ENCODE data around the gene MCAM.

MCAM gene

GRCh38 chr11:119288219-119288618 is 28.7 kb downstream of the MCAM start:
- Mint-ChIP-seq H3K27me3 (no peaks in the 10 kb centered on the region), H3K4me3 (no peak overlapping the region), H3K27ac (no peak overlapping the region), H3K36me3 (peaks cover 9% of the 10 kb centered on the region), H3K9me3 (ENCODE audit: low read depth) (no peaks in the 10 kb centered on the region), H3K4me1 (ENCODE audit: low read depth) (peaks cover 8% of the 10 kb centered on the region)

GRCh38 chr11:119285431-119285830 is 31.5 kb downstream of the MCAM start:
- H3K4me1 Mint-ChIP-seq (ENCODE audit: low read depth): peaks cover 26% of the 10 kb centered on the region
- H3K27me3 Mint-ChIP-seq: no peaks in the 10 kb centered on the region
- no peaks in the 10 kb centered on the region for H3K9me3 Mint-ChIP-seq (ENCODE audit: low read depth)
- H3K4me3 Mint-ChIP-seq: no peak overlapping the region
- H3K36me3 Mint-ChIP-seq: peaks cover 14% of the 10 kb centered on the region
- no peak overlapping the region for H3K27ac Mint-ChIP-seq

GRCh38 chr11:119284344-119285157 is 32.4 kb downstream of the MCAM start:
- Mint-ChIP-seq H3K36me3 (peaks cover 14% of the 10 kb centered on the region), H3K9me3 (ENCODE audit: low read depth) (no peaks in the 10 kb centered on the region), H3K4me3 (no peak overlapping the region), H3K27me3 (no peaks in the 10 kb centered on the region), H3K27ac (peak overlapping the region; percentile 16), H3K4me1 (ENCODE audit: low read depth) (peaks cover 26% of the 10 kb centered on the region)

GRCh38 chr11:119282495-119282894 is 34.4 kb downstream of the MCAM start:
- Mint-ChIP-seq H3K27ac (peak overlapping the region; percentile 19), H3K27me3 (no peaks in the 10 kb centered on the region), H3K9me3 (ENCODE audit: low read depth) (no peaks in the 10 kb centered on the region), H3K36me3 (peaks cover 13% of the 10 kb centered on the region), H3K4me3 (no peak overlapping the region), H3K4me1 (ENCODE audit: low read depth) (peaks cover 26% of the 10 kb centered on the region)

GRCh38 chr11:119277660-119278059 is 39.3 kb downstream of the MCAM start:
- Mint-ChIP-seq H3K36me3 (peaks cover 14% of the 10 kb centered on the region), H3K4me3 (no peak overlapping the region), H3K27ac (no peak overlapping the region), H3K27me3 (no peaks in the 10 kb centered on the region), H3K4me1 (ENCODE audit: low read depth) (peaks cover 18% of the 10 kb centered on the region), H3K9me3 (ENCODE audit: low read depth) (no peaks in the 10 kb centered on the region)

- Mint-ChIP-seq H3K27ac (no peak overlapping the region), H3K4me1 (ENCODE audit: low read depth) (peaks cover 13% of the 10 kb centered on the region), H3K4me3 (no peak overlapping the region), H3K27me3 (no peaks in the 10 kb centered on the region), H3K9me3 (ENCODE audit: low read depth) (no peaks in the 10 kb centered on the region), H3K36me3 (peaks cover 5% of the 10 kb centered on the region)
These were observed 43.2 kb downstream of the MCAM start for GRCh38 chr11:119273721-119274120.

- peak overlapping the region; percentile 95 for H3K27ac Mint-ChIP-seq
- no peaks in the 10 kb centered on the region for H3K9me3 Mint-ChIP-seq (ENCODE audit: low read depth)
- H3K4me1 Mint-ChIP-seq (ENCODE audit: low read depth): peaks cover 45% of the 10 kb centered on the region
- no peaks in the 10 kb centered on the region for H3K36me3 Mint-ChIP-seq
- no peaks in the 10 kb centered on the region for H3K27me3 Mint-ChIP-seq
- peak overlapping the region; percentile 82 for H3K4me3 Mint-ChIP-seq
These were observed 49.3 kb downstream of the MCAM start for GRCh38 chr11:119267645-119268044.

GRCh38 chr11:119266517-119267255 is 50.2 kb downstream of the MCAM start:
- Mint-ChIP-seq H3K4me3 (peak overlapping the region; percentile 82), H3K27ac (peak overlapping the region; percentile 95), H3K36me3 (no peaks in the 10 kb centered on the region), H3K9me3 (ENCODE audit: low read depth) (no peaks in the 10 kb centered on the region), H3K27me3 (no peaks in the 10 kb centered on the region), H3K4me1 (ENCODE audit: low read depth) (peaks cover 45% of the 10 kb centered on the region)

GRCh38 chr11:119266063-119266462 is 50.9 kb downstream of the MCAM start:
- H3K27me3 Mint-ChIP-seq: no peaks in the 10 kb centered on the region
- H3K4me1 Mint-ChIP-seq (ENCODE audit: low read depth): peaks cover 44% of the 10 kb centered on the region
- no peaks in the 10 kb centered on the region for H3K36me3 Mint-ChIP-seq
- H3K4me3 Mint-ChIP-seq: peak overlapping the region; percentile 82
- H3K27ac Mint-ChIP-seq: peak overlapping the region; percentile 95
- H3K9me3 Mint-ChIP-seq (ENCODE audit: low read depth): no peaks in the 10 kb centered on the region

- H3K36me3 Mint-ChIP-seq: no peaks in the 10 kb centered on the region
- no peak overlapping the region for H3K27ac Mint-ChIP-seq
- H3K4me3 Mint-ChIP-seq: no peak overlapping the region
- peaks cover 54% of the 10 kb centered on the region for H3K4me1 Mint-ChIP-seq (ENCODE audit: low read depth)
- H3K9me3 Mint-ChIP-seq (ENCODE audit: low read depth): no peaks in the 10 kb centered on the region
- no peaks in the 10 kb centered on the region for H3K27me3 Mint-ChIP-seq
These were observed 53.5 kb downstream of the MCAM start for GRCh38 chr11:119263352-119263940.

- H3K4me3 Mint-ChIP-seq: no peak overlapping the region
- H3K4me1 Mint-ChIP-seq (ENCODE audit: low read depth): peaks cover 55% of the 10 kb centered on the region
- H3K36me3 Mint-ChIP-seq: no peaks in the 10 kb centered on the region
- no peak overlapping the region for H3K27ac Mint-ChIP-seq
- H3K27me3 Mint-ChIP-seq: no peaks in the 10 kb centered on the region
- no peaks in the 10 kb centered on the region for H3K9me3 Mint-ChIP-seq (ENCODE audit: low read depth)
These were observed 54.1 kb downstream of the MCAM start for GRCh38 chr11:119262668-119263351.

GRCh38 chr11:119258983-119259382 is 57.9 kb downstream of the MCAM start:
- Mint-ChIP-seq H3K9me3 (ENCODE audit: low read depth) (no peaks in the 10 kb centered on the region), H3K36me3 (peaks cover 5% of the 10 kb centered on the region), H3K4me1 (ENCODE audit: low read depth) (peaks cover 44% of the 10 kb centered on the region), H3K27ac (peak overlapping the region; percentile 74), H3K27me3 (no peaks in the 10 kb centered on the region), H3K4me3 (peak overlapping the region; percentile 9)

Data from activated naive CD8-positive, alpha-beta T cell (primary cell).